ENCODE measurements around the gene NSF.
"Not testable (repeated sequence)": the region's sequence is repeated elsewhere in the genome, so short reads cannot be mapped to it uniquely, and the experiment has no call there.

Gene NSF
- 21.1 to 30.9 (median 24.3) reads per million in 9 experiments for total RNA-seq

GRCh38 chr17:46590157-46591146, at the start of gene NSF:
TSS of gene NSF (plus strand) at chr17:46590669. CDS start at chr17:46590776, 107 bp downstream.
- H3K4me3 Mint-ChIP-seq; H3K27me3 Mint-ChIP-seq; DNase-seq; H3K27ac Mint-ChIP-seq; H3K9me3 Mint-ChIP-seq; H3K36me3 Mint-ChIP-seq (ENCODE audit: insufficient read depth); H3K4me1 Mint-ChIP-seq (ENCODE audit: low read depth in 2 of 2): not testable (repeated sequence)
- ATAC-seq (replicated peaks): peak; percentile 91

DNA sequence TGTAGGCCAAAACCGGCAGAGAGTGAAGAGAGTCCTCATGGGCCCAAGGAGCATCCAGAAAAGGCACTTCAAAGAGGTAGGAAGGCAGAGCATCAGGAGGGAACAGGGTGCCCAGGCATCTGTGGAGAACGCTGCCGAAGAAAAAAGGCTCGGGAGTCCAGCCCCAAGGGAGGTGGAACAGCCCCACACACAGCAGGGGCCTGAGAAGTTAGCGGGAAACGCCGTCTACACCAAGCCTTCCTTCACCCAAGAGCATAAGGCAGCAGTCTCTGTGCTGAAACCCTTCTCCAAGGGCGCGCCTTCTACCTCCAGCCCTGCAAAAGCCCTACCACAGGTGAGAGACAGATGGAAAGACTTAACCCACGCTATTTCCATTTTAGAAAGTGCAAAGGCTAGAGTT, 41.9 kb upstream of the NSF start:
- not testable (repeated sequence) for H3K4me1 Mint-ChIP-seq (ENCODE audit: low read depth in 2 of 2); ATAC-seq (replicated peaks); DNase-seq; H3K9me3 Mint-ChIP-seq; H3K27me3 Mint-ChIP-seq; H3K36me3 Mint-ChIP-seq (ENCODE audit: insufficient read depth); H3K27ac Mint-ChIP-seq; H3K4me3 Mint-ChIP-seq

- not testable (repeated sequence) for DNase-seq, H3K9me3 Mint-ChIP-seq
- peak; percentile 33 for ATAC-seq (replicated peaks)
Observed at GRCh38 chr17:46559155-46559554, 31.3 kb upstream of the NSF start.

DNA sequence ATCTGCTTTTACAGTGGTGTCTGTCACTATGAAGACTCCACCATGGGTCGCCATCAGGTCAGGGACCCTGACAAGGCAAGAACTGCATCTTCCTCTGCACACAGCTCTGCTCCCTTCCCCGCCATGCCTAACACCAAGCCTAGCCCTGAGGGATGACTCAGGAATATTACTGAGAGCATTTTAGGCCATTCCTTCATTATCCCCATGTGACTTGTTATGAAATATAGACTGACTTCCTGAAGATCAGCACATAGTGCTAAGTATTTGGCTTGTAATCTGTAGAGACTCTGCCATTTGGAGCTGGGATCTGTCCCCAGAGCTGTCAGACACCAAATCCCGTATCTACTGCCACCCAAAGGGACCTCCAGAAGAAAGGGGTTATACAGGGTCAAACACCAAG, 30.4 kb upstream of the NSF start:
- not testable (repeated sequence) for H3K9me3 Mint-ChIP-seq; H3K27ac Mint-ChIP-seq; H3K27me3 Mint-ChIP-seq; DNase-seq; H3K4me3 Mint-ChIP-seq; H3K4me1 Mint-ChIP-seq (ENCODE audit: low read depth in 2 of 2); H3K36me3 Mint-ChIP-seq (ENCODE audit: insufficient read depth); ATAC-seq (replicated peaks)

More at GRCh38 chr17:46559155-46559554, 31.3 kb upstream of the NSF start:
- not testable (repeated sequence) for H3K27ac Mint-ChIP-seq; H3K4me3 Mint-ChIP-seq; H3K27me3 Mint-ChIP-seq; H3K4me1 Mint-ChIP-seq (ENCODE audit: low read depth in 2 of 2); H3K36me3 Mint-ChIP-seq (ENCODE audit: insufficient read depth)

DNA sequence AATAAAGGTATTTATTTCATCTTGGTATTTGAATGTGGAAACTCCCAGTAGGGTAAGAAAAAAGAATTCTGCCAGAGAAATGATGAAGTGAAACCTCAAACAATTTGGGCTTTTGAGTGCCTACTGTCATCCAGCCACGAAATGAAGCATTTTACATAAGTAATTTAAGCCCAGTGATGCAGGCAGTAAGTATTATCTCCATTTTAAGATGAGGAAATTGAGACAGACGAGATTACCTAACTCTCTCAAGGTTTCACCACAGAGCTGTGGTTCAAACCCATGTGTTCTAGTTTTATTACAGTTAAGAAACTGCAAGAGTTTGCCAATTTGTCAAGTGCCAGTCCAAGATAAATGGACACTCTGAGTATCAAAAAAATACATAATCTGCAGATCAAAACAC, 24.2 kb upstream of the NSF start:
- ATAC-seq (replicated peaks): peak; percentile 69

DNA sequence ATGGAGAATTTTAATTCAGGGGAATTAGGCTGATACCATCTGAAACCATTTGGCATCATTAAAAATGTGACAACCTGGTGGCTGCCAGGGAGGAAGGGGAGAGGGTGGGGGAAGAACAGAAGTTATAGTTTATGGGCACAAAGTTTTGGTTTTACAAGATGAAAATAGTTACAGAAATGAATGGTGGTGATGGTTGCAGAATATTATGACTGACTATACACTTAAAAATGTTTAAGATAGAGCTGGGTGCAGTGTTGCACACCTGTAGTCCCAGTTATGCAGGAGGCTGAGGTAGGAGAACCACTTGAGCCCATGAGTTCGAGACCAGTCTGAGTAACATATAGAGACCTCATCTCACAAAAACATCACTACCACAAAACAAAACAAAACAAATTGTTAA, 23.5 kb upstream of the NSF start:
- H3K4me3 Mint-ChIP-seq; H3K9me3 Mint-ChIP-seq; H3K4me1 Mint-ChIP-seq (ENCODE audit: low read depth in 2 of 2); ATAC-seq (replicated peaks); H3K27me3 Mint-ChIP-seq; DNase-seq; H3K36me3 Mint-ChIP-seq (ENCODE audit: insufficient read depth); H3K27ac Mint-ChIP-seq: not testable (repeated sequence)

More for the DNA sequence above, 24.2 kb upstream of the NSF start:
- H3K9me3 Mint-ChIP-seq; DNase-seq; H3K4me1 Mint-ChIP-seq (ENCODE audit: low read depth in 2 of 2); H3K4me3 Mint-ChIP-seq; H3K27me3 Mint-ChIP-seq; H3K27ac Mint-ChIP-seq; H3K36me3 Mint-ChIP-seq (ENCODE audit: insufficient read depth): not testable (repeated sequence)

DNA sequence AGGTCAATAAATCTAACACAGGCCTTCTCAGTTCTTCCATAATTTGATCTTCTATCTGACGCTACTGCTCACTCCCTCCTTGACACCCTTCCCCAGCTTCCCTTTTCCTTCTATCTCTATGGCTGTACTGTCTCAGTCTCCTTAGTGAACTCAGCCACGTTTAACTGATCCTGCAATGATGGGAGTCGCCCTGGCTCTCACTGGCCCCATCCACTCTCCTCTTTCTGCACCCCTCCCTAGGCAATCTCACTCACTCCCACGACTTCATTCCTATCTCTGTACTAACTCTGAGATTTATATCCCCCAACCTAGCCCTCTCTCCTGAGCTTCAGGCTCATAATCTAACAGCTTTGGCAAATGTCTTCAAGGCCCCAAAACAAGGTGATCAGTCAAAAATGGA, 18.7 kb upstream of the NSF start:
- DNase-seq; H3K4me1 Mint-ChIP-seq (ENCODE audit: low read depth in 2 of 2); H3K27ac Mint-ChIP-seq; ATAC-seq (replicated peaks); H3K27me3 Mint-ChIP-seq; H3K36me3 Mint-ChIP-seq (ENCODE audit: insufficient read depth); H3K9me3 Mint-ChIP-seq; H3K4me3 Mint-ChIP-seq: not testable (repeated sequence)

DNA sequence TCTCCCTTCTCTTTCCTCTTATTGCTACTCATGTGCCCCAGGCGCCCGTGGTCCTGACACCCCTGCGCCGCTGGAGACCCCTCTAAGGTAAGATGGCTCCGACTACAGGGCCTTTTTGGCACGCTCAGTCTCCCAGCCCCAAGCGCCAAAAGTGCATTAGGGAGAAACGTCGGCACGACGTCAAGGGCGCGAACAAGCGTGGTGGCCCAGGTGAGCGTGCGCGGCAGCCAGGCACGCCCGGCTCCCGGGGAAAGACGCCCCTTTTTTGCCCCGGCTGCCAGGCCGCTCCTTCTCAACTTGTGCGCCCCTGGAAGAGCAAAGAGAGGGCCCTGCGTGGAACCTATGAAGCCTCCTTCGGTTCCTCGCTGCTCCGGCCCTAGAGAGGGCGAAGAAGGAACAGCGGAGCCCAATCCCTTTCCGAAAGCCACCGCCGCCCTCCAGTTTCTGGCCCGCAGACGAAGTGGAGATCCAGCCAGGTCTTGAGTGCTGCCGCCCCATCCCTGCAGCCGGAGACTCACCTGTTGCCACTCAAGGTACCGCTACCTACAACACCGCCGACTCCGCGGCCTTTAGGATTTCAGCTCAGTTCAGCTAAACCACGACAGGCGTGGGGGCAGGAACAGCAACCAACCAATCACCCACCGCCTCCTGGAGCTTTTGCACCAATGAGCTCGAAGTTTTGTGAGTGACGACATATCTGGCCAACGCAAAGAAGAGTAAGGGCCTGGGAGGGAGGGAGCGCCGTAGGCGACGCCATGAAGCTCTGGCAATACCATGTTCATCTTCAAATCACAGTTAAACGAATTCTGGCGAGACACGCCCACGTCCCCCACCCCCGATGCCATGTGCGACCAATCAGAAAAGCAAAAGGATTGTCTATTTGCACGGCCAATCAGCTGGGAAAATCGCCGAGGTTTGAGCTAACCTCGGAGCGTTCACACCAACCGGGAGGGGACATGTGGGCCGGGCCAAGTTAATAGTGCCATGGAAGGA, 11.1 kb upstream of the NSF start, which contains the start of gene ARL17A:
Gene ARL17A, minus strand, starts transcription at position 609 of the 993 bp plus-strand sequence. CDS start 3,369 bp downstream, outside the sequence.
- DNase-seq (peak; percentile 73 to 76 (median 75)), ATAC-seq (replicated peaks) (peak; percentile 86)
- not testable (repeated sequence) for H3K36me3 Mint-ChIP-seq (ENCODE audit: insufficient read depth); H3K27ac Mint-ChIP-seq; H3K27me3 Mint-ChIP-seq; H3K9me3 Mint-ChIP-seq; H3K4me1 Mint-ChIP-seq (ENCODE audit: low read depth in 2 of 2)
- peak within 1 kb of the TSS in 1 of 2 donors; percentile 23 for H3K4me3 Mint-ChIP-seq

DNA sequence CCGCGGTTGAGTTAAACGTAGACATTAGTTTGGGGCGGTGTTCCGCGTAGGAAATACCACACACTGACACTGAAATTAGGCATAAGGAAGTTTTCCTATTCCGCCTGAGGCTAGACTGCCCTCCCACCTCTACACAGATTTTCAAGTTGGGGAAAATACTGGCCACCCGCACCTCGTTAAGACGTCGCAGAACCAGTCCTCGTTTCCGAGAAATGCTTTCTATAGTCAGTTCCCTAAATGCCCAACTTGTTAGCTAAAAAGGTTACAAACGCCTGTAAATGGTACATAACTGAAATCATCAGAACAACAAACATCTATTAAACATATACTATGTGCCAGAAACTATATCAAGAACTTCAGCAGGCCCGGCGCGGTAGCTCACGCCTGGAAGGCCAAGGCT, 10.4 kb upstream of the NSF start:
- not testable (repeated sequence) for H3K36me3 Mint-ChIP-seq (ENCODE audit: insufficient read depth); H3K4me1 Mint-ChIP-seq (ENCODE audit: low read depth in 2 of 2); H3K27ac Mint-ChIP-seq; DNase-seq; H3K27me3 Mint-ChIP-seq; H3K9me3 Mint-ChIP-seq; ATAC-seq (replicated peaks)
- peak overlapping the region in 1 of 2 donors; percentile 23 for H3K4me3 Mint-ChIP-seq

DNA sequence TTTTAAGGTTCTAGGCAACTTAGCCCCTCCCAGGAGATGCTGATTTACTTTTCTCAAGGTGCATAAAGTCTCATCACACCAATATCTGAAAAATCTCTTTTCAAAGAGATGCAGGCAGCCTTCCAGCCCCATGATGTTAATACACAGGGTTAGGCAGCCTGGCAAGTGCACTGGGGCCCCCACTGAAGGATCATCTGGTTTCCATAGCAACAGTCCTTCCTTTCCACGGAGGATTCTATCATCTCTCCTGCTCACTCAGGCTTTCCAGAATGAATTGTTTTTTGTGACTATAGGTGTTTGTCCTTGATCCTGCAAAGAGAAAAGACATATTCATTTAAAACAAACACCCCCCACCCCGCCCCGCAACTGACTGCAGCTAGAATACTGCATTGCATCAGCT, 5.0 kb upstream of the NSF start:
- not testable (repeated sequence) for DNase-seq; H3K9me3 Mint-ChIP-seq; H3K4me3 Mint-ChIP-seq; H3K27ac Mint-ChIP-seq; ATAC-seq (replicated peaks); H3K27me3 Mint-ChIP-seq; H3K4me1 Mint-ChIP-seq (ENCODE audit: low read depth in 2 of 2); H3K36me3 Mint-ChIP-seq (ENCODE audit: insufficient read depth)

GRCh38 chr17:46591332-46591731, 863 bp downstream of the NSF start:
- H3K27me3 Mint-ChIP-seq; H3K4me1 Mint-ChIP-seq (ENCODE audit: low read depth in 2 of 2); H3K36me3 Mint-ChIP-seq (ENCODE audit: insufficient read depth); H3K4me3 Mint-ChIP-seq; DNase-seq; H3K27ac Mint-ChIP-seq; H3K9me3 Mint-ChIP-seq: not testable (repeated sequence)
- peak; percentile 55 for ATAC-seq (replicated peaks)

GRCh38 chr17:46598344-46598931, 8.0 kb downstream of the NSF start:
- H3K4me3 Mint-ChIP-seq; H3K27ac Mint-ChIP-seq; H3K9me3 Mint-ChIP-seq; DNase-seq; H3K4me1 Mint-ChIP-seq (ENCODE audit: low read depth in 2 of 2); ATAC-seq (replicated peaks); H3K27me3 Mint-ChIP-seq; H3K36me3 Mint-ChIP-seq (ENCODE audit: insufficient read depth): not testable (repeated sequence)

GRCh38 chr17:46600767-46601166, 10.3 kb downstream of the NSF start:
- H3K36me3 Mint-ChIP-seq (ENCODE audit: insufficient read depth); H3K27ac Mint-ChIP-seq; H3K4me1 Mint-ChIP-seq (ENCODE audit: low read depth in 2 of 2); H3K9me3 Mint-ChIP-seq; ATAC-seq (replicated peaks); H3K4me3 Mint-ChIP-seq; H3K27me3 Mint-ChIP-seq; DNase-seq: not testable (repeated sequence)

All from effector memory CD8-positive, alpha-beta T cell (primary cell).